GM18870 (cell line): ENCODE results near the gene PBXIP1.

Experiments
- ATAC-seq: cut with Tn5 transposase; IDR thresholded peaks from one replicate; pipeline ENCODE4 v1.9.1; 2021; ENCODE audit warnings: moderate library complexity; ENCODE audit not compliant: unreplicated experiment

PBXIP1 gene

DNA sequence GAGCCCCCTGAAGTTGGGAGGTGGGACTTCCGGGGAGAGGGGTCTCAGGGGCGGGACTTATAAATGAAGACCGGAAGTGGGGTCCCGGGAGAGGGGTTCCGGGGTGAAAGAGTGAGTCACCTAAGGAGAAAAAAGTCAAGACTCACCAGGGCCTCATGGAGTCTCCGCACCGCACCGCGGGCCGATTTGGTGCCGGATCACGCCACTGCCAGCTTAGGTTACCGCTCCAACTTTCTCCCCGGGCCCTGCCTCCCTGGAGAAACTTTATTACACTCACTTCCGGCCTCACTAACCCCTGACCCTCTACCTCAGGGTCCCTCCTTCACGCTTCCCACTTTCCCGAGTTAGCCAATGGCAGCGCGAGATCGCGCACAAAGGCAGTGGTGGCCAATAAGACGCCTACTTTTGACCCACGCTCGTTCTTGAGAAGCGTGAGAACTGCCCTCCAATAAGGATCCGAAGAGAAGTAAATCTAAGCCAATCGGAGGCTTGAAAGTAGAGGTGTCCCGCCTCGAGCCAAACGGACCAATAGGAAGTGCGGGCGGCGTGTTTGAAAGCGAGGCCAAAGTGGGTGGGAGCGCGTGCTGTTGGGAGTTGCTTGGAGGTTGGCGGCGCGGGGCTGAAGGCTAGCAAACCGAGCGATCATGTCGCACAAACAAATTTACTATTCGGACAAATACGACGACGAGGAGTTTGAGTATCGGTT is 18.4 kb upstream of the PBXIP1 start, which contains the start of gene CKS1B:
Gene CKS1B, plus strand, starts transcription at position 580 of the 706 bp plus-strand sequence. Its CDS starts 65 bp downstream, at position 645.
- peak; percentile 76 for ATAC-seq

DNA sequence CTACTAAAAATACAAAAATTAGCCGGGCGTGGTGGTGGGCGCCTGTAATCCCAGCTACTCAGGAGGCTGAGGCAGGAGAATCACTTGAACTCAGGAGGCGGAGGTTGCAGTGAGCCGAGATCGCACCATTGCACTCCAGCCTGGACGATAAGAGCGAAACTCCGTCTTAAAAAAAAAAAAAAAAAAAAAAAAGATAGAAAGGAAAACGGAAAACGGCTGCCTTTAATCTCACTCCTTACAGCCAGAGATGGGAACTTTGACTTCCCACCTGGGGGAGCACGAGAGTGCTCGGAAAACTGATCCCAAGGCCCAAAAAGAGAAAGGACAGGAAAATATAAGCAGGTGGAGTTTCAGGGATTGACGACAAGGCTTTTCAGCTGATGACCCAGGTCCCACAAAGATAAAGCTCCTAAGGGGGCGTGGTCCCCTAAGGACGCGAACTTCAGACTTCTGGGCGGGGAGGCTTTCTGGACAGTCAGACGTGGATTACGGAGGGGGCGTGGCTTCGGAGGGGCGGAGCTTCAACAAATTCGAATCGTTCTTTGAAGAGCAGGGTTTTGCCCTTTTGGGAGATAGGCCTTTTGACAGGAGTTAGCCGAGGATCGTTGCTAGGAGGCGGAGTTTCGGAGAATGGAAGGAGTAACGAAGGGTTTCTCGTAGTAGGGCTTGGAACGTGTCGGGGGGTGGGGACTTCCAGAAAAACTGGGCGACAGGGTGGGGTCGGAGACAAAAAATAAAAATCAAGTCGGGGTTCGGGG is 17.6 kb upstream of the PBXIP1 start:
- ATAC-seq: no peak

DNA sequence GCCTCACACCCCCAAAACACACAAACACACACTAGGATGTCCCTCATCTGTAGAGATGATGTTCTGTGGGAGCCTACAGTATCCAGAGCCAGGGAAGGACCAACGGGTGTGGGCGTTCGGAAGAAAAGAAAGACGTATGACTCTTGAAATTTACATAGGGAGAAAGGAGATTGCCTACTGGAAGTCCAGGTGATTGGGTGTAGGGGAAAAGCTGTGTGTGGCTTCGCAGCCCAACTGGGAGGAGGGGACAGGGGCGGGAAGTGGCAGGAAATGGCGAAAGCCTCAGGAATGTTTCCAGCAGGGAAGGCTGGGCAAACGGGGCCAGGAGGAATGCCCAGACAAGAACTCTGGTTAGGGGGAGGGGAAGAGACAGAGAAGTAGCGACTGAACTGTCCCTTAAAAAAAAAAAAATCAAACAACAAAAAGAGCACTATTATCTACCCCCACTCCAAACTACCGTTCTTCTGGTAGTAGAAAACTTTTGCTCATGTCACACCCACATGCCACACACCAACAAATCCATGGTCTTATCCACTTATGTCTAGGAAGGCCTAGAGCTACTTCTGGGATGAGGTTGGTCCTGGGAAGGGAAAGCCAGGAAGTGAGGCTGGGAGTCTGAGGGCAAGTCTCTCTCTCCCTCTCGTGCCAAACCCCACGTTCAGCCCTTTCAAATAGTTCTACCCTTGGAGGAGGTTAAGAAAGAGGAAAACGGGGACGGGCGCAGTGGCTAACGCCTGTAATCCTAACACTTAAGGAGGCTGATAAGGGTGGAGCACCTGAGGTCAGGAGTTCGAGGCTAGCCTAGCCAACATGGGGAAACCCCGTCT is 16.8 kb upstream of the PBXIP1 start:
- no peak for ATAC-seq

DNA sequence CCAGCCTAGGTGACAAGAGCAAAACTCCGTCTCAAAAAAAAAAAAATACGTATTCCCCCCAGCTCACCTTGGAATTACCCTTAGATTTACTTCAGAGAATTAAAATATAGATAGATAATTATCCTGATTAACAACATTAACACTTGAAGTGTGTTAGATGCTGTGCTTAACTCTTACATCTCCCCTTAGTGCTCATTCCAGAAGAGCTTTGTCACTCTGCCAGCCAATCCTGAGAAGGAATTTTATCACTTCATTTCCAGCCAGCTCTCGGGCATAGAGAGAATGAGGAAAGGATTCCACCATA is 16.3 kb upstream of the PBXIP1 start:
- no peak for ATAC-seq

DNA sequence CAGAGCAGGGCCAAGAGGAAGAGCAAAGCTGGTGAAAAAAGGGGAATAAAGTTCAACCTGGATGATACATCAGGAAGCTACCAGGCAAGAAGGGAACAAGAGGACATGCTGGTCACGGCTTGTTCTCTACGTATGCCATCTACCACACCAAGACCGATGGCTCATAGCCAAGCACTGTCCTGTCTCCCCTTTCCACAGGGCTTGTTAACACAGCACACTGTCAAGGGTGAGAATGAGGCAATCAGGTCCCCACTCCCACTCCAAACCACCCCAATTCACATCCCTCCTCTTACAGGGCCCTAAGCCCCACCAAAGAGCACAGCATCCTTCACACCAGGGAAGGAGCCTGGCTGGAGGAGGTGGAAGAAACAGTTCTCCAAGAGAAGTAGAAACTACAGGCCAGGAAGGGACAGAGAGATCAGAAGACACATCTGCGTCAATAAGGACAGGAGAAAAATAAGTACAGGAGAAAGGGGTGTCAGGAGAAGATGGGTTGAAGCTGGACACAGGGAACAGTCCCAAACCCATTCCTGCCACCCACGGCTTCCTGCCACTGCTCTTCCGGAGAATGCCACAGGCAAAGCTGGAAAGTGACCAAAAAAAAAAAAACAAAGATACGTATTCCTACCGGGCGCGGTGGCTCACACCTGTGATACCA is 15.6 kb upstream of the PBXIP1 start:
- ATAC-seq: no peak

DNA sequence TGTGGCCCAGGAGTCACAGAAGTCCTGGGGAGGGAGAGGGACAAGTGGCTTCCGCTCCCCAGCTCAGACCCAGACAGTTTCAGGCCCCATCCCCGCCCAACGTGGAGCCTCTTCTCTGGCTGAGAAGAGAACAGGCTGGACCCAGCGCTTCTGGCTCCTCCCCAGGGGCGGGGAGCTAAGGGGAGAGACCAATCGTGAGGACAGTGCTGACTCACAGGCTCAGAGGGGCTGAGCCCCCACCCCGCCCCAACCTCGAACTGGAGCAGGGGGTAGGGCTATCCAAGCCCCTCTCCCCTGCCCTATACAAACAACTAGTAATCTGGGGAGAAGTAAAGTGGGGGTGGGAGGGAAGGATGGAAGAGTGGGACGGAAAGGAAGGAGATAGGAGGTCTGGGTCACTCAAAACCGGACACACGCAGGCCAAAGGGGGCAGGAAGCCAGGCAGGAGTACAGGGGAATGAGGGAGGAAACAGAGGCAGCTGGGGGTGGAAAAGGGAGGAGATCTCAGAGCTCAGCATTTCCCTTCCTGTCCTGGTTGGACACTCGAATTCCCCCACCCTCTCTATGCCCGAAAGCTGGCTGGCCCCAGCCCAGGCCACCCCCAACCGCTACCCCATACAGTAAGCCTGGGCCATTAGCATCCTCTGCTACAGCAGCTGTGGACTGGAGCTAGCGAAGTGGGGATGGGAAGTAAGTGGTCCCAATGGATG is 14.9 kb upstream of the PBXIP1 start, which contains the start of gene SHC1:
Gene SHC1, minus strand, starts transcription at position 117 of the 710 bp plus-strand sequence. CDS start 221 bp downstream, outside the sequence.
- no peak for ATAC-seq

DNA sequence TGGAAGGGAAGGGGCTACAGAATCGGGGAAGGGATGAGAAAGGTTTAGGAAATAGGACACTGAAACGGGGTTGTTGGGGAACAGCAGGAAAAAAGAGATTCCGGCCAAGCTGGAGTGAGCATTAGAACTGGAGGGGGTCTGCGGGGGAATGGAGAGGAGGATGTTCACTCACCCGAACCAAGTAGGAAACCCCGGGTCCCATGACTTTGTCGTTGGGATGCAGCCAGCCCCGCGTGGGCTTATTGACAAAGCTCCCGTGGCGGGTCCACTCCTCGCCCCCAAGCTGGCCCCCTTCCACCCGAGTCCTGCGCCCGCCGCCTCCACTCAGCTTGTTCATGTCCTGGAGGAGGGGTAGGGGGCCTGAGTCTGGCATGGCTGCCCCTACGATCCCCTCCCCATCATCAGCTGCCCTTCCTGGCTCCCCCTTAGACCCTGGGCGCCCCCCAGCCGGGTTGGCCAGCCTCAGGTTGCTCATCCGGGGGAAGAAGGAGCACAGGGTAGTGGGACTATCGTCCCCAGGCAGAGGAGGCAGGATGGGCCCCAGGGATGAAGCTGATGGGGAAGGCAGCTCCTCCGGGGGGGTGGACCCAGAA is 14.1 kb upstream of the PBXIP1 start:
- no peak for ATAC-seq

DNA sequence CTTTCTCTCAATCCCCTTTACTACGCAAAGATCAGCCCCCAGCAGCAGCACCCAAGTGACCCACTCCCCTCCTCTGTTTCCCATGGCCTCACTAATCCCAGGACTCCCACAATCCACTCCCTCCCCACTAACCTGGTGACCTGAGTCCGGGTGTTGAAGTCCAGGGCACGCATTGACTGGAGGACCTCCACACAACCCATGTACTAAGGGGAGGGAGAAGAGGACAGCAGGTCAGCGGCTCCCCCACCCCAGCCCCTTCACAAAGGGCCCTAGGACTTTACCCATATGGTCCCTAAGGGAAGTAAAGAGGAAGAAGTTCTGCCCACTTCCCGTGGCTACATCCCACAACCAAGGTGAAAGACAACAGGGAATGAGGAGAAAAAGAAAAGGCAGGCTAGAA is 13.3 kb upstream of the PBXIP1 start:
- no peak for ATAC-seq

DNA sequence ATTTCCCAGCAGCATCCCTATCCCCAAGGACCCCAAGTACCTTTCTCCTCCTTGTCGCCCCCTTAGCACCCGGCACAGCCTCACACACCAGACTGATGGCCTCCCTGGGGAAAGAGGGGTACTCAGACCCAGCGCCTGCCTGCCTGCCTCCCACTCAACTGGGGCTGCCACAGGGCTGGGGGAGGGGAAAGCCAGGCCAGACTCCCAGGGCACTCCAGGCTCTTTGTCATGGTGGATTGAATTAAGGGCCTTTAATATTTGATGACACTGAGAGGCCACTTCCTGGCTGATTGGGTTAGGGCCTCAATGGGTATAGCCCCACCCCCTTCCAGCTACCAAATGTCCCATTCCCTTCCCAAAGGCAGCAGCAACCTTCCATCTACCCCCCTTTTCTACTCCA is 12.8 kb upstream of the PBXIP1 start:
- ATAC-seq: no peak

DNA sequence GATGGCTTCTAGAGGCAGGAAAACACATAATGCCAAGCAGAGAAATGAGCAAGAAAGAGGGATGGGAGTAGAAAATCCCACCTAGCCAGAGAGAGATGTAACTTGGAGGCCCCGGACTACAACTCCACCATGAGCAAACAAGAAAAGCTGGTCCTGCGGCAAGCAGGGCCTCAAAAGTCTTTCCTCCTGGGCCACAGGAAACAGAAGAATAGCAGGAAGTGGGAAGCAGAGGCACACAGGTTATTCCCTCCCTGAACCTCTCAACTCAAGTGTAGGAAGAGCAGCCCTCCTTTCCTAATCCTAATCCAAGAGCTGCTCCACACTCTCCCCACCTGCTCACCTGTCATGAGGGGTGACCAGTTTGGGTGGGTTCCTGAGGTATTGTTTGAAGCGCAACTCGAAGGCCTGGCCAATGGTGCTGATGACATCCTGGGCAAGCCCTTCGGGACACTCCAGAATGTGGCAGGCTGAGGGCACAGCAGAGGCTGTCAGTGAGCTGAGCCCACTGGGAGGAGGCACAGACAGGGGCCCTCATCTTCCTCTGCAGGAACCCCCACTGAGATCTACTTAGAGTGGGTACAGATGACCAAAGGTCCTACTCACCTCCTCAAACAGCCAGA is 11.5 kb upstream of the PBXIP1 start:
- no peak for ATAC-seq

DNA sequence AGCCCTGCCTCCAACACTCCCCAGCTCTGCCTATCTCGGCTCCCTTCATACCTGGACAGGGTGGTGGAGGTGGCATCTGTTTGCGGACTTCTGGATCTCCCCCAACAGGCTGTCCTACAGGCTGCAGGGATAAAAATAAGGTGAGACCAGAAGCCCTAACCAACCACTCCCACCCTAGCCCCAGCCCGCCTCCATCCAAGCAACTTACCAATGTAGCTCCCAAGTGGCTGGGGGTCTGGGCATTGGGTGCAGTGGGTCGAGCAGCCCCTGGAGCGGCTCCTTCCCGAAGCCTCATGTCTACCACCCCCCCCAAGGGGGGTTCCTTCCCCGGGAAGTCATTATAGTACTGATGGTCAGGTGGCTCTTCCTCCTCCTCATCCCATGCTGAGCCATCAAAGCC is 10.2 kb upstream of the PBXIP1 start:
- no peak for ATAC-seq

DNA sequence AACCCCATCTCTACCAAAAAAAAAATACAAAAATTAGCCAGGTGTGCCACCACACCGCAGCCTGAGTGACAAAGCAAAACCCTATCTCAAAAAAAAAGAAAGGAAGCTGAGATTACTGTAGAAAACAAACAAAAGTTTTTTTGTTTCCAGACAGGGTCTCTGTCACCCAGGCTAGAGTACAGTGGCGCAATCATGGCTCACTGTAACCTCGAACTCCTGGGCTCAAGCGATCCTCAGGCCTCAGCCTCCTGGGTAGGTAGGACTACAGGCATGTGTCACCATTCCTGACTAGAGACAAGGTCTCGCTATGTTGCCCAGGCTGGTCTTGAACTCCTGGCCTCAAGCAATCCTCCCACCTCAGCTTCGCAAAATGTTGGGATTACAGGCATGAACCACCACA is 8.5 kb upstream of the PBXIP1 start:
- no peak for ATAC-seq

DNA sequence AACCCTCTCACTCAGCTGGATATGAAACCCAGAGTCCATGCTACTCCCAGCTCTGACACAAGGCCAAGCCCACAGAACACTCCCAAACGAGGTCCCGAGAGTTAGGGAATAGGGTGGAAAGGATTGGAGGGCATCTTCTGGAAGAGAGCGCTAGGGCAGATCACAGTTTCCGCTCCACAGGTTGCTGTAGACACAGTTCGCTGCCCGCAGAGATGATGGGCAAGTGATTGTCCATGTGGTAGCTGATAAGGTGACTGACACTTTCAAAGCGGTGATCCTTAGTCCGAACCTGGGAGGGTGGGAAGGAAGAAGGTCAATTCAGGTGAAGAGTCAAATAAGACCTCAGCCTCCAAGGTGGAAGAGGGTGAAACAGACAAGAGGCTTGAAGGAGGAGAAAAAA is 7.7 kb upstream of the PBXIP1 start:
- no peak for ATAC-seq

DNA sequence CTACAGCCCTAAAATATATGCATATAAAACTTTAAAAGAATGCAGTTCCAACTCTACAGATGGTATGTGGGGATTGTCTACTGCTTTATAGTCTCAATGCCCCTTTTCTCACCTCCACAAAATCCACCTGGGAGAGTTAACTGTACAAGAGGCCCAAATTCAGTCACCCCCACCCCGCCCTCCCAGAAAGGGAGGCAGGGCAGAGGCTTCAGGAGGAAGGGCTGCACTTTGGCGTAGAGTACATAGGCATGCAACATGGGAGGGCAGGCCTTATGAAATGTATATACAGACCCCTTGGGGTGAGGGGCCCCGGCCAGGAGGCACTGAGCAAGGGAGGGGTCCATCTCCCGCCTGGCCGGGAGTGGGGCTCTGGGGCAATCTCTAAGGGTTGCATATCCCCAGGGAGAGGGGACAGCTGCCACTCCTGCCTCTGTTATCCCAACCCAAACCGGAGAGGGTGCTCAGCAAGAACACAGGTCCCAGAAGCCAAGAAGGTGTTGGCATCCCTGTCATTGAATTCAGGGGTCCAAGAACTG is 7.0 kb upstream of the PBXIP1 start:
- no peak for ATAC-seq

DNA sequence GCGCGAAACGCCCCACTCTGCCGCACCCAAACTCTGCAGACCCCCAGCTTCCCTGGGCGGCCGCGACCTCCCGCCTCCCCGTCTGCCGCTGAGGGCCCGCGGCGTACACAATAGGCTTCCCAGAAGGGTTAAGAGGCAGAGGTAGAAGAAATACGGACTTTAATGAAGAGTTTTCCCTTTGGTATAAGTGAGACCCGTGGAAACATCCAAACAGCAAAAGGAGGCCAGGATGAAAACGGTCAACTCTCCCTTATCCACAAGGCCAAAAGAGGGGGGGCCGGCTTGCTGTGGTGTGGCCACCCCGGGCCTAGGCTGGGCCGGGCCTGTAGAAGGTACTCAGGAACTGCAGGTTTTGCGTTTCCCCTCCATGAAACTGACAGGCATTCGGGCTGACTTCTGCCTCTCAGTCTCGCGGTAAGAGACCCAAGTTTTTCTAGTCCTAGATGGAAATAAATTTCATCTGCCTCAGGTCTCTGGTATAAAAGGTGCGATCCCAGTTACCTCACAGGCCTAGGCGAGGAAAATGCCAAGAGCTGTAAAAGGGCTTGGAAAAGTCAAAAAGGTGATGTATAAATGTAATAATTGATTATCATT is 6.4 kb upstream of the PBXIP1 start:
- ATAC-seq: no peak

DNA sequence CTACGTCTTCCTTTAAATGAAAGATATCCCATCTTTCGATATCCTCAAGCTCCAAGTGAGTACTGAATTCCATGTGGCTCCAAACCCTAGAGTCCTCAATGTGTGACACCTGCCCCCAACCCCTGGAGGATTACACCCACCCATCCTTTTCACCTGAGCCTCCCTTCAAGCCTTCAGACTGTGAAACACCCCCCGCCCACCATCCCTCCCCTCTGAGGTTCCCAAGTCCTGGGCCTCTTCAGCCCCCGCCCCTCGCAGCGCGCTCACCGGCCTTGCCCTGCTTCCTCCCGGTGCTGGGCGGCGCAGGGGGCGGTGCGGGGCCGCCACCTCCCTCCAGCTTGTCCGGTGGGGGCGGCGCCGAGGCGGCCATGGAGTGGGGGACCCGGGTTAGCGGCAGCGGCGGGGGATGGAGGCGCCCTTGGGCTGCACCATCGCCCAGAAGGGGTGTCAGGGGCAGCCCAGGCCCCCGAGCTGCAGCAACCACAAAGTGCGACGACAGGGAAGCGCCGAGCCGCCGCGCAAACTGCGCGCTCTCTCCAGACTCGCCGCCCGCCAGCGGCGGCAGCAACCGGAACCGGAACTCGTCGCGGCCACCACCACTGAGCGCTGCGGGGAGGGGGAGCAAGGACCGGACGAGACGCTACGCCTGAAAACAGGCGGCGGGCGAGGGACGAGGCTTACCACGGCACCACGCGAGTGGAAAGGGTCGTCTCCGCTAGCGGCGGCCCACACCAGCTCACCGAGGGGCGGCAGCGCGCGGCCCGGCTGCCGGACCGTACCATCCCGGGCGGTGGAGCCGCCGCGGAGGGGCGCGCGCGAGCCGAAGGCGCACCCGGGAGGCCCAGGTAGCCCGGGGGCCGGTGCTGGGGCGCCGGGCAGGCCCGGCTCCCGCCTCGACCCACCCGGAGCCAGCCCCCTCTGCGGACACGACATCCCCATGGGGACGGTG is 5.6 kb upstream of the PBXIP1 start, which contains the start of gene PYGO2:
Gene PYGO2, minus strand, starts transcription at position 576 of the 949 bp plus-strand sequence. Its CDS starts 206 bp downstream, at position 370.
- peak; percentile 63 for ATAC-seq

DNA sequence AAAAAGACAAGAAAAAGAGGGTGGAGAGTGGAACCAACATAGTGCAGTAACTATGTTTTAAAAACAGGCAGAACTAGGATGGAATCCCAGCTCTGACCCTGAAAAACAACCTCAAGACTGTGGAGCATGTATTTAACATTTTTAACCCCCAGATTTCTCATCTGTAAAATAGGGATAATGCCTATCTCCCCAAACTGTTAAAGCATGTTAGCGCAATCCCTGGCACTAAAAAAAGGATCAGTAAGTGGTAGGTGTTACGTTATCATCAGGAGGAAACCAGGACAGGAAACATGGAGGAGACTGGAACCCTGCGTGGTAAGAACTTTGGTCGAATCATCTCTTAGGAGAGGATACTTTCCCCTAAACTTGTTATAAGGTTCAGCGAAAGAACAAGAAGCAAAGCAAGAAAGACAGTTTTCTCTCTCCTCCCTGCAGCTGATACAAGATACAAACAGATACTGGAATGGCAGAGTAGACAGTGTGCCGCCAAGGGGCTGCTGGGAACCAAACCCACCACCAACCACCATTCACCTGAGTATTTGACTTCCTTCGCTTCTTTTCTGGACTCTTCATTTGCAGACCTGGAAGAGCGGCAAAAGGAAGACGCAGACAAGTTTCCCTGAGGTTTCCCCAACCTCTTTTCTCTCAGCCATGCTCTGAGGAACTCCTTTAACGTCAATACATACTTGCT is 4.7 kb upstream of the PBXIP1 start:
- ATAC-seq: no peak
